GM21825 (cell line): ENCODE results near the gene GPRIN3.
"Not testable (repeated sequence)": the region's sequence is repeated elsewhere in the genome, so short reads cannot be mapped to it uniquely, and the experiment has no call there.

Experiments
- ATAC-seq: cut with Tn5 transposase; IDR thresholded peaks from one replicate; pipeline ENCODE4 v1.9.1; 2021; ENCODE audit warnings: mild to moderate bottlenecking, moderate library complexity; ENCODE audit not compliant: unreplicated experiment

GPRIN3 gene

GRCh38 chr4:89221167-89221867 is 86.3 kb downstream of the GPRIN3 start:
- ATAC-seq, result no peak

- no peak for ATAC-seq
Observed at GRCh38 chr4:89218587-89218986, 89.0 kb downstream of the GPRIN3 start.

- no peak for ATAC-seq
Observed at GRCh38 chr4:89217604-89218003, 90.0 kb downstream of the GPRIN3 start.

GRCh38 chr4:89216866-89217265 is 90.7 kb downstream of the GPRIN3 start:
- no peak for ATAC-seq

GRCh38 chr4:89216422-89216821 is 91.2 kb downstream of the GPRIN3 start:
- ATAC-seq, result no peak

- no peak for ATAC-seq
Observed at GRCh38 chr4:89215736-89216135, 91.9 kb downstream of the GPRIN3 start.

GRCh38 chr4:89214308-89214707 is 93.3 kb downstream of the GPRIN3 start:
- no peak for ATAC-seq

- no peak for ATAC-seq
Observed at GRCh38 chr4:89213382-89213701, 94.3 kb downstream of the GPRIN3 start.

GRCh38 chr4:89212666-89213381 is 94.8 kb downstream of the GPRIN3 start:
- ATAC-seq, result no peak

GRCh38 chr4:89204624-89205023 is 103.0 kb downstream of the GPRIN3 start:
- no peak for ATAC-seq

GRCh38 chr4:89203902-89204301 is 103.7 kb downstream of the GPRIN3 start:
- no peak for ATAC-seq

GRCh38 chr4:89199394-89199793 is 108.2 kb downstream of the GPRIN3 start:
- ATAC-seq, result not testable (repeated sequence)

GRCh38 chr4:89197920-89198319 is 109.7 kb downstream of the GPRIN3 start:
- no peak for ATAC-seq

- no peak for ATAC-seq
Observed at GRCh38 chr4:89196745-89197144, 110.9 kb downstream of the GPRIN3 start.

GRCh38 chr4:89196056-89196674 is 111.4 kb downstream of the GPRIN3 start:
- ATAC-seq, result no peak

- no peak for ATAC-seq
Observed at GRCh38 chr4:89193843-89194242, 113.8 kb downstream of the GPRIN3 start.
